Spleen (tissue), 11 donors: ENCODE results near the gene YPEL1. TPM values are rescaled to one million over a fixed set of nuclear protein-coding genes. Genes with fewer than 3 reads are reported as not detected.
A peak's percentile ranks its signal among the peaks of the same experiment; 100 is the strongest.

Experiments
- DNase-seq: peaks from one replicate; pipeline ENCODE4 v3.0.0-alpha.2; 2020
- H3K27ac ChIP-seq, 8 donors: fragments of 200-600 bp; sonication (generic) in 7 of 8; 1 replicate in 4 of 8; 2 replicates in 4 of 8; pipeline versions ENCODE4 v1.5.0 to v1.8.0; 2016 to 2021; ENCODE audit warnings: inconsistent platforms in 4 of 8, mild to moderate bottlenecking in 4 of 8, moderate library complexity in 1 of 8
- H3K27me3 ChIP-seq, 7 donors: fragments of 200-600 bp; sonication (generic) in 6 of 7; replicated peaks in 1 of 7; 1 replicate in 4 of 7; 2 replicates in 3 of 7; pipeline versions ENCODE4 v1.5.0 to v1.8.0; 2016 to 2021; ENCODE audit warnings: inconsistent platforms in 3 of 7, mild to moderate bottlenecking in 1 of 7
- H3K36me3 ChIP-seq, 6 donors: fragments of 200-600 bp; sonication (generic) in 5 of 6; 1 replicate in 4 of 6; 2 replicates in 2 of 6; pipeline versions ENCODE4 v1.5.0 to v1.8.0; 2016 to 2021; ENCODE audit warnings: inconsistent platforms in 2 of 6
- H3K4me1 ChIP-seq, 6 donors: fragments of 200-600 bp; sonication (generic) in 5 of 6; 1 replicate in 3 of 6; 2 replicates in 3 of 6; pipeline versions ENCODE4 v1.5.0 to v1.8.0; 2016 to 2021; ENCODE audit warnings: inconsistent platforms in 3 of 6
- H3K4me3 ChIP-seq, 8 donors: fragments of 200-600 bp; sonication (generic) in 7 of 8; 1 replicate in 4 of 8; 2 replicates in 4 of 8; pipeline versions ENCODE4 v1.5.0 to v1.8.0; 2016 to 2021; ENCODE audit warnings: inconsistent platforms in 4 of 8, mild to moderate bottlenecking in 4 of 8, moderate library complexity in 2 of 8
- H3K9me3 ChIP-seq, 8 donors: fragments of 200-600 bp; sonication (generic) in 7 of 8; 1 replicate in 4 of 8; 2 replicates in 4 of 8; pipeline versions ENCODE4 v1.5.0 to v1.8.0; 2016 to 2021; ENCODE audit warnings: inconsistent platforms in 4 of 8
- POLR2A ChIP-seq, 3 donors: fragments of 450-650 bp; IDR thresholded peaks; one replicate each; pipeline ENCODE4 v1.5.1; 2017; ENCODE audit warnings: antibody characterized with exemption in 3 of 3, mild to moderate bottlenecking in 1 of 3
- POLR2AphosphoS5 ChIP-seq, 3 donors: sonication (generic); formaldehyde crosslinking; IDR thresholded peaks; one replicate each; pipeline ENCODE4 v1.5.1; 2017; ENCODE audit warnings: antibody characterized with exemption in 3 of 3
- WGBS, 5 donors: extraction: QIAGEN DNeasy Blood & Tissue Kit in 3 of 5; methylation state at CpG; one replicate each; pipeline versions ENCODE4 v1.1.5 to v1.1.7; 2013 to 2018; 5-methylcytosine and 5-hydroxymethylcytosine counted together
- intact Hi-C: fragments of 100-400 bp; cut with DNase I; formaldehyde crosslinking; loops from one replicate; pipeline ENCODE4 v1.15.0; 2023; ENCODE audit warnings: low total_unique reads
- polyA plus RNA-seq, 3 donors: library from polyadenylated mRNA; stranded (reverse); fragments of 200-250 nt; gene quantifications; one replicate each; pipeline ENCODE4 v1.2.1, GENCODE V29; 2013
- total RNA-seq, 7 donors: library from RNA; depleted of rRNA in 3 of 7; stranded (reverse); fragments of >200 nt in 3 of 7; fragmentation: NEBNext Ultra II Directional in 4 of 7; extraction: Animal tissue kit (Norgen Biotek cat#: 25700) in 4 of 7; gene quantifications; one replicate each; pipeline versions ENCODE4 v1.1.0 to v1.2.1, GENCODE V29; 2016 to 2021
- TF ChIP-seq, protein P1 (sequence below), 11 experiments: fragments of 200-600 bp in 7 of 11; fragments of 450-650 bp in 4 of 11; sonication (generic) in 4 of 11; IDR thresholded peaks in 8 of 11; conservative IDR thresholded peaks in 3 of 11; 1 replicate in 7 of 11; 2 replicates in 4 of 11; pipeline versions ENCODE4 v1.4.0 to v1.8.0; 2016 to 2021; ENCODE audit warnings: antibody characterized with exemption in 11 of 11, inconsistent platforms in 4 of 11, mild to moderate bottlenecking in 1 of 11
- donor health status: healthy with polysubstance abuse.
- donor health status: DM: no; HTN: no; CAD: no; lungs with moderate emphysema.
- donor health status: DM: no; HTN: no; CAD: no.
- donor health status: Bipolar disorder and iron deficiency.
- donor health status: healthy.
- donor health status: DM: no; HTN: no; CAD: no.
- donor health status: DM: yes; HTN: yes; CAD: no.

Gene YPEL1
- total and polyA plus RNA-seq, 10 donors, result 4.8 to 21.3 (median 11.0) TPM

GRCh38 chr22:21759093-21759492 lies 23.5 kb upstream of the YPEL1 start:
- Histone ChIP-seq H3K27ac (peak overlapping the region in 3 of 8 donors; percentile 2 to 88 (median 38)), H3K4me3 (no peak overlapping the region), H3K36me3 (peaks cover 0 to 100% (median 50%) of the 10 kb centered on the region in 6 donors), H3K4me1 (peaks cover 0 to 72% (median 28%) of the 10 kb centered on the region in 6 donors), H3K27me3 (no peaks in the 10 kb centered on the region), H3K9me3 (no peaks in the 10 kb centered on the region)
- TF ChIP-seq, protein P1, sequence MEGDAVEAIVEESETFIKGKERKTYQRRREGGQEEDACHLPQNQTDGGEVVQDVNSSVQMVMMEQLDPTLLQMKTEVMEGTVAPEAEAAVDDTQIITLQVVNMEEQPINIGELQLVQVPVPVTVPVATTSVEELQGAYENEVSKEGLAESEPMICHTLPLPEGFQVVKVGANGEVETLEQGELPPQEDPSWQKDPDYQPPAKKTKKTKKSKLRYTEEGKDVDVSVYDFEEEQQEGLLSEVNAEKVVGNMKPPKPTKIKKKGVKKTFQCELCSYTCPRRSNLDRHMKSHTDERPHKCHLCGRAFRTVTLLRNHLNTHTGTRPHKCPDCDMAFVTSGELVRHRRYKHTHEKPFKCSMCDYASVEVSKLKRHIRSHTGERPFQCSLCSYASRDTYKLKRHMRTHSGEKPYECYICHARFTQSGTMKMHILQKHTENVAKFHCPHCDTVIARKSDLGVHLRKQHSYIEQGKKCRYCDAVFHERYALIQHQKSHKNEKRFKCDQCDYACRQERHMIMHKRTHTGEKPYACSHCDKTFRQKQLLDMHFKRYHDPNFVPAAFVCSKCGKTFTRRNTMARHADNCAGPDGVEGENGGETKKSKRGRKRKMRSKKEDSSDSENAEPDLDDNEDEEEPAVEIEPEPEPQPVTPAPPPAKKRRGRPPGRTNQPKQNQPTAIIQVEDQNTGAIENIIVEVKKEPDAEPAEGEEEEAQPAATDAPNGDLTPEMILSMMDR (IDR thresholded peaks at IDR 0.05 in 8 of 11, conservative IDR thresholded peaks at IDR 0.05 in 3 of 11), result no peak
- TF ChIP-seq POLR2A (IDR thresholded peaks at IDR 0.05), result no peak
- no peak for TF ChIP-seq POLR2AphosphoS5 (IDR thresholded peaks at IDR 0.05)
- intact Hi-C loops, result no loop called here
- DNase-seq, result peak; percentile 53
- 85 to 93% (median 86%) methylated on average over 4 of the region's 4 CpGs for WGBS, 5 donors

- peak; percentile 51 for DNase-seq
- peaks cover 0 to 72% (median 23%) of the 10 kb centered on the region in 6 donors for H3K4me1 ChIP-seq
- TF ChIP-seq POLR2A (IDR thresholded peaks at IDR 0.05) (no peak), POLR2AphosphoS5 (IDR thresholded peaks at IDR 0.05) (peak; percentile 22 to 72 (median 28))
- TF ChIP-seq, protein P1 (IDR thresholded peaks at IDR 0.05 in 8 of 11, conservative IDR thresholded peaks at IDR 0.05 in 3 of 11), result no peak
- 91 to 95% (median 91%) methylated on average over 21 of the region's 21 CpGs for WGBS, 5 donors
- intact Hi-C loops, result no loop called here
- H3K36me3 ChIP-seq, result peaks cover 0 to 100% (median 42%) of the 10 kb centered on the region in 6 donors
- no peak overlapping the region for H3K4me3 ChIP-seq
- peak overlapping the region in 2 of 8 donors; percentile 38 to 88 for H3K27ac ChIP-seq
- H3K9me3 ChIP-seq, result no peaks in the 10 kb centered on the region
- H3K27me3 ChIP-seq, result no peaks in the 10 kb centered on the region
Measured at GRCh38 chr22:21758091-21758864, 22.7 kb upstream of the YPEL1 start.

GRCh38 chr22:21755851-21756284 lies 20.3 kb upstream of the YPEL1 start:
- H3K4me3 ChIP-seq, result no peak overlapping the region
- no peak for TF ChIP-seq POLR2AphosphoS5 (IDR thresholded peaks at IDR 0.05)
- TF ChIP-seq, protein P1 (IDR thresholded peaks at IDR 0.05 in 8 of 11, conservative IDR thresholded peaks at IDR 0.05 in 3 of 11), result no peak
- TF ChIP-seq POLR2A (IDR thresholded peaks at IDR 0.05), result no peak
- H3K27me3 ChIP-seq, result no peaks in the 10 kb centered on the region
- H3K9me3 ChIP-seq, result no peaks in the 10 kb centered on the region
- no peak overlapping the region for H3K27ac ChIP-seq
- intact Hi-C loops, result no loop called here
- 56 to 63% (median 60%) methylated on average over 5 of the region's 5 CpGs for WGBS, 5 donors
- H3K4me1 ChIP-seq, result peaks cover 0 to 52% (median 13%) of the 10 kb centered on the region in 6 donors
- H3K36me3 ChIP-seq, result peaks cover 0 to 86% (median 23%) of the 10 kb centered on the region in 6 donors
- DNase-seq, result no peak

DNA sequence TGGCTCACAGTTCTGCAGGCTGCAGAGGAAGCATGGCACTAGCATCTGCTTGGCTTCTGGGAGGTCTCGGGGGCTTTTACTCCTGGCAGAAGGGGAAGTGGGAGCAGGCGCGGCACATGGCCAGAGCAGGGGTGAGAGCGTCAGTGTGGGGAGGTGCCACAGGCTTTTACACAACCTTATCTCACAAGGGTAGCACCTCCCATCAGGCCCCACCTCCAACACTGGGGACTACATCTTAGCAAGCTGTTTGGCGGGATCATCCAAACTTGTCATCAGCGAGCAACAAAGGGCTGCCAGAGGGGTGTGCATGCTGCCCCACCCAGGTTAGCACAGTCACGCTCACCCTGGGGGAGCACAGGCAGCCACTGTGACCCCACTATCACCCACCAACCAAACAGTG lies 18.9 kb upstream of the YPEL1 start:
- no peaks in the 10 kb centered on the region for H3K27me3 ChIP-seq
- peak; percentile 75 for DNase-seq
- no peak overlapping the region for H3K4me3 ChIP-seq
- peak overlapping the region in 1 of 8 donors; percentile 25 for H3K27ac ChIP-seq
- H3K36me3 ChIP-seq, result peaks cover 0 to 73% (median 20%) of the 10 kb centered on the region in 6 donors
- intact Hi-C loops, result no loop called here
- H3K9me3 ChIP-seq, result no peaks in the 10 kb centered on the region
- TF ChIP-seq, protein P1 (IDR thresholded peaks at IDR 0.05 in 8 of 11, conservative IDR thresholded peaks at IDR 0.05 in 3 of 11), result no peak
- TF ChIP-seq POLR2A (IDR thresholded peaks at IDR 0.05) (no peak), POLR2AphosphoS5 (IDR thresholded peaks at IDR 0.05) (no peak)
- H3K4me1 ChIP-seq, result peaks cover 0 to 45% (median 13%) of the 10 kb centered on the region in 6 donors
- 38 to 62% (median 40%) methylated on average over 6 to 7 of the region's 7 CpGs for WGBS, 5 donors
